Esophagus squamous epithelium (tissue), 5 donors: ENCODE results near the gene PPP1R14B. TPM values are rescaled to one million over a fixed set of nuclear protein-coding genes. Genes with fewer than 3 reads are reported as not detected.

Experiments
- DNase-seq: peaks from one replicate; lab custom pipeline; 2025; lab: John Stamatoyannopoulos, UW
- H3K27ac ChIP-seq, 4 donors: fragments of 200-600 bp; sonication (generic); one replicate each; pipeline ENCODE4 v1.5.1; 2016 to 2019; ENCODE audit warnings: mild to moderate bottlenecking in 1 of 4
- H3K27me3 ChIP-seq, 4 donors: fragments of 200-600 bp; sonication (generic); 1 replicate in 3 of 4; 2 replicates in 1 of 4; pipeline versions ENCODE4 v1.5.1 to v1.6.0; 2017 to 2021; ENCODE audit warnings: antibody characterized with exemption in 1 of 4
- H3K36me3 ChIP-seq, 3 donors: fragments of 200-600 bp; sonication (generic); one replicate each; pipeline ENCODE4 v1.5.1; 2016 to 2019
- H3K4me1 ChIP-seq, 3 donors: fragments of 200-600 bp; sonication (generic); one replicate each; pipeline ENCODE4 v1.5.1; 2017 to 2019
- H3K4me3 ChIP-seq, 4 donors: fragments of 200-600 bp; sonication (generic); 1 replicate in 3 of 4; 2 replicates in 1 of 4; pipeline ENCODE4 v1.5.1; 2016 to 2019; ENCODE audit warnings: mild to moderate bottlenecking in 2 of 4, moderate library complexity in 1 of 4
- H3K9me3 ChIP-seq, 3 donors: fragments of 200-600 bp; sonication (generic); one replicate each; pipeline ENCODE4 v1.5.1; 2016 to 2019
- POLR2A ChIP-seq, 4 donors: fragments of 450-650 bp; IDR thresholded peaks; one replicate each; pipeline ENCODE4 v1.6.1; 2017; ENCODE audit warnings: antibody characterized with exemption in 4 of 4, mild to moderate bottlenecking in 4 of 4, moderate library complexity in 3 of 4
- WGBS, 2 donors: methylation state at CpG; one replicate each; pipeline ENCODE4 v1.1.5; 2018; 5-methylcytosine and 5-hydroxymethylcytosine counted together
- intact Hi-C: fragments of 100-400 bp; cut with DNase I; formaldehyde crosslinking; loops from one replicate; pipeline ENCODE4 v1.15.0; 2022
- total RNA-seq, 4 donors: library from RNA; depleted of rRNA; stranded (reverse); fragments of >200 nt; gene quantifications; one replicate each; pipeline ENCODE4 v1.1.0, GENCODE V29; 2016
- TF ChIP-seq, protein P1 (sequence below), 6 experiments: fragments of 450-650 bp in 4 of 6; fragments of 200-600 bp in 2 of 6; sonication (generic) in 2 of 6; IDR thresholded peaks; one replicate each; pipeline ENCODE4 v1.5.1; 2016 to 2019; ENCODE audit warnings: antibody characterized with exemption in 6 of 6, mild to moderate bottlenecking in 4 of 6, moderate library complexity in 4 of 6
- donor health status: DM: yes; HTN: yes; CAD: no.

Gene PPP1R14B
- total RNA-seq, 4 donors from 2014 or later, result 137 to 279 (median 203) TPM

DNA sequence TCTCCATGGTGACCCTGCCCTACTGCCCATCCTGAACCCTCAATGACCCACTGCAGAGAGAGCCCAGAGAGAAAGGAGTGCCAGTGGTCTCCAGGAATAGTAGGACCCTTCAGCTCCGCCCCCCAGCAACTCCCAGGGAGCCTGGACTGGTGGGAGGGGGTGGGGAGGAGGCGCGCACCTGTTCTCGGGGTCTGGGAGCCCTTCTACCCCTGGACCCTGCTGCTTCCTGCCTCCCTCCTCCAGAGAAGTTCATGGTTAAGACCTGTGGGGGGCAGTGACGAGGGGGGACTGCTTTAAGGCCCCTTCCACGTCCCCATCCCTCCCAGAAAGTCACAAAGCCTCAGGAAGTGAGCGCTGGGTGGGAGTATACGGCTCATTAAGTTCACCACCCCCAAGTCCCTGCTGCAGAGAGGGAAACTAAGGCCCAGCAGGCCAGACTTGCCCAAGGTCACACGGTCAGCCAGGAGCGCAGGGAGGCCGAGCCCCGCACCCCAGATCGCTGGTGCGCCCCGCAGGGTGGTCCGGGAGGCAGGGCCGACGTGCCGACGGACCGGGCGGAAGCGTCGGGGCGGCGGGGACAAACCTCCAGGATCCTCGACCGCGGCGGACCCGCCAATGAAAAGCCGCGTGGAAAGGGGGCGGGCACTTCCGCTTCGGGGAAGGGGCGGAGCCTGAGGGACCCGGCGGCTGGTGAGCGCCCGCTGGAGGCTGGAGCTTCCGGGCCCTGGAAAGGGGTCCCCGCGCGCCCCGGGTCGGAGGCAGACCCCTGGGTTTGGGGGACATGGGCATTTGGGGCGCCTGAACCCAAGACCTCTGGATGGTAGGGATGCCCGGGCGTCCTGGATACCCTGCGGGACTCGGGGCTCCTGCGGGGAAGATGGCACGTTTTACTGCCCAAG, 20.9 kb downstream of the PPP1R14B start, which contains the start of the genes NUDT22 and TRPT1:
Gene NUDT22 (plus strand): TSS at position 667 of the 899 bp plus-strand sequence. CDS start 379 bp downstream, outside the sequence.
Gene TRPT1 (minus strand): TSS at position 579 of the 899 bp plus-strand sequence. CDS start 326 bp downstream, at position 253.
- intact Hi-C loops, result no loop called here
- peaks cover 0 to 19% (median 0%) of the 10 kb centered on the region in 3 donors for H3K36me3 ChIP-seq
- H3K4me1 ChIP-seq, result peaks cover 26 to 81% (median 31%) of the 10 kb centered on the region in 3 donors
- TF ChIP-seq POLR2A (IDR thresholded peaks at IDR 0.05), result peak in 2 of 4 donors; percentile 86 to 93
- TF ChIP-seq, protein P1, sequence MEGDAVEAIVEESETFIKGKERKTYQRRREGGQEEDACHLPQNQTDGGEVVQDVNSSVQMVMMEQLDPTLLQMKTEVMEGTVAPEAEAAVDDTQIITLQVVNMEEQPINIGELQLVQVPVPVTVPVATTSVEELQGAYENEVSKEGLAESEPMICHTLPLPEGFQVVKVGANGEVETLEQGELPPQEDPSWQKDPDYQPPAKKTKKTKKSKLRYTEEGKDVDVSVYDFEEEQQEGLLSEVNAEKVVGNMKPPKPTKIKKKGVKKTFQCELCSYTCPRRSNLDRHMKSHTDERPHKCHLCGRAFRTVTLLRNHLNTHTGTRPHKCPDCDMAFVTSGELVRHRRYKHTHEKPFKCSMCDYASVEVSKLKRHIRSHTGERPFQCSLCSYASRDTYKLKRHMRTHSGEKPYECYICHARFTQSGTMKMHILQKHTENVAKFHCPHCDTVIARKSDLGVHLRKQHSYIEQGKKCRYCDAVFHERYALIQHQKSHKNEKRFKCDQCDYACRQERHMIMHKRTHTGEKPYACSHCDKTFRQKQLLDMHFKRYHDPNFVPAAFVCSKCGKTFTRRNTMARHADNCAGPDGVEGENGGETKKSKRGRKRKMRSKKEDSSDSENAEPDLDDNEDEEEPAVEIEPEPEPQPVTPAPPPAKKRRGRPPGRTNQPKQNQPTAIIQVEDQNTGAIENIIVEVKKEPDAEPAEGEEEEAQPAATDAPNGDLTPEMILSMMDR (IDR thresholded peaks at IDR 0.05), result peak in 3 of 6 experiments; percentile 18 to 37 (median 32)
- no peaks in the 10 kb centered on the region for H3K27me3 ChIP-seq
- H3K9me3 ChIP-seq, result no peaks in the 10 kb centered on the region
- no peak for DNase-seq
- H3K27ac ChIP-seq, result peak within 1 kb of the TSS; percentile 90 to 97 (median 93)
- H3K4me3 ChIP-seq, result peak within 1 kb of the TSS; percentile 60 to 91 (median 84)
- WGBS, 2 donors, result 2% methylated on average over 13 of the region's 54 CpGs; no CpG with 5 or more reads in 1 of the 2 donors

DNA sequence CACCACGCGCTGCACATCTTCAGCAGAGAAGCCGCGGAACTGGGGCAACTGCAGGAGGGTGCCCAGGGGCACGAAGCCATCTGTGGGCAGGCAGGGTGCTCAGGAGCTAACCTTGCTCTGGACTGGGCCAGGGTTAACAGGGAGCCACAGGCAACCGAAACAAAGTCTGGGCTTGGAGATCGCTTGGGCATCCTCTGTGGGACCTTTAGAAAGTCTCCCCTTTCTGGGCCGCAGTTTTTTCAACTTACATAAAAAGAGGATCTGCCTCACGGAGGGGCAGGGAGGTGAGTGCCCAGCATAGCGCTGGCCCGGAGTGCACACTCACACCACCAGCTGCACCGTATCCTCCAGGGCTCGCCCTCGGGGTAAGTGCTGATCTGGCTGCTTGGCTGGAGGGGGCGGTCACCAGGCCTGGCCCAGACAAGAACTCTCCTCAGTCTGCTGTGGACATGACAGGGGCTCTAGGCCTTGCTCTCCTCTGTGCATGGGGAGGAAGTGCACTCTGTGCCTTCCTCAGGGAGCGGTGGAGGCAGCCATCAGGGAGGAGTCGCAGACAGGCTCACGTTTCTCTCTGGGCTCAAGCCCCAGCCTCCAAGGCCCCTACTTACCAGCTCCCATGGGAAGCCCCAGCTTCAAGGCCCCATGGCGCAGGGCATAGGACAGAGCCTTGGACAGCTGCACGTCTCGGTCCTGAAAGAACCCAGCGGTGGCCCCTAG, 21.7 kb downstream of the PPP1R14B start:
- no peak for DNase-seq
- H3K27ac ChIP-seq, result peak overlapping the region; percentile 90 to 97 (median 93)
- peaks cover 26 to 76% (median 31%) of the 10 kb centered on the region in 3 donors for H3K4me1 ChIP-seq
- 56 to 85% methylated on average over 6 to 8 of the region's 22 CpGs for WGBS, 2 donors
- H3K27me3 ChIP-seq, result no peaks in the 10 kb centered on the region
- TF ChIP-seq POLR2A (IDR thresholded peaks at IDR 0.05), result no peak
- TF ChIP-seq, protein P1 (IDR thresholded peaks at IDR 0.05), result no peak
- H3K4me3 ChIP-seq, result peak overlapping the region; percentile 60 to 91 (median 84)
- H3K9me3 ChIP-seq, result no peaks in the 10 kb centered on the region
- H3K36me3 ChIP-seq, result peaks cover 0 to 27% (median 6%) of the 10 kb centered on the region in 3 donors
- intact Hi-C loops, result no loop called here

DNA sequence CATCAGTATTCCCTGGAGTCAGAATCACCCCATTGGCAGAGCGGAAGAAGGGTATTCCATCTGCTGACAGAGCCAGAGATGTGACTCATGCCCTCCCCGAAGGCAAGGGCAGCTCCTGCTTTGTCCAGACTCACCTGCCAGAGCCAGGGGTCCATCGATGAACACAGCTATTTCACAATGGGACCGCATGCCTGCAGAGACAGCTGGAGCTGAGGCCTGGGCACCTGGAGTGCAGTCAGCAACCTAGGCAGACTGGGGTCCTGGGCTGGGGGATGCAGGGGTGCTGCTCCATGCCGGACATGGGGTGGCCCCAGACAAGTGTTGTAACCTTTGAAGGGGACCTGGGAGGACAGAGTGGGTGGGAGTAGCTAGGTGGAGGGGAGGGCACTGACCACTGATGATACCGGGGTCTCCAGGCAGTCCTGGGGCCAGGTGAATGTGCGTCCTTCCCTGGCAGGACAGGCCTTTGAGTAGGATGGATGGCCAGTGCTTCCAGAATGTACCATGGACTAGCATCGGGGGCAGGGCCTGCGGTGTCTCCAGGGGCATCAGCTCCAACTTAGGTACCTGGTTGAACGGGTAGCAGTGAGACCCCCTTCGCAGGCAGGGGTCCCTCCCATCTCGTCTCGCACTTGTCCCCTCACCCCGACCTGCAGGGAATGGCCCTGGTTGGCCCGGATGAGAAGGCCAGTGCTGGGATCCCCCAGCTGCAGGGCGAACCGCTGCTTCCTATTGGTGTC, 22.4 kb downstream of the PPP1R14B start:
- no peaks in the 10 kb centered on the region for H3K9me3 ChIP-seq
- H3K36me3 ChIP-seq, result peaks cover 0 to 34% (median 6%) of the 10 kb centered on the region in 3 donors
- TF ChIP-seq, protein P1 (IDR thresholded peaks at IDR 0.05), result no peak
- TF ChIP-seq POLR2A (IDR thresholded peaks at IDR 0.05), result no peak
- peak overlapping the region in 2 of 4 donors; percentile 2 to 4 for H3K27ac ChIP-seq
- DNase-seq, result no peak
- H3K27me3 ChIP-seq, result no peaks in the 10 kb centered on the region
- 76 to 85% methylated on average over 3 of the region's 17 CpGs for WGBS, 2 donors
- intact Hi-C loops, result no loop called here
- peaks cover 24 to 68% (median 26%) of the 10 kb centered on the region in 3 donors for H3K4me1 ChIP-seq
- H3K4me3 ChIP-seq, result no peak overlapping the region

DNA sequence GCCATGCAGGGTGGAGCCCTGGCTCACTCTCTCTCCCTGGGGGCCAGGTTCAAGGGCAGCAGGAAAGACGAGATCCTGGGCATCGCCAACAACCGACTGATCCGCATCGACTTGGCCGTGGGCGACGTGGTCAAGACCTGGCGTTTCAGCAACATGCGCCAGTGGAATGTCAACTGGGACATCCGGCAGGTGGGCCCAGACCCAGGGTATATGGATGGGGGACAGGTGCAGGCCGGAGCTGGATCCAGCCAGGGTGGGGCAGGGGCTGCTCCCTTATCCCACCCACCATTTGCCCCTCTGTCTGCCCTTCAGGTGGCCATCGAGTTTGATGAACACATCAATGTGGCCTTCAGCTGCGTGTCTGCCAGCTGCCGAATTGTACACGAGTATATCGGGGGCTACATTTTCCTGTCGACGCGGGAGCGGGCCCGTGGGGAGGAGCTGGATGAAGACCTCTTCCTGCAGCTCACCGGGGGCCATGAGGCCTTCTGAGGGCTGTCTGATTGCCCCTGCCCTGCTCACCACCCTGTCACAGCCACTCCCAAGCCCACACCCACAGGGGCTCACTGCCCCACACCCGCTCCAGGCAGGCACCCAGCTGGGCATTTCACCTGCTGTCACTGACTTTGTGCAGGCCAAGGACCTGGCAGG, 23.6 kb downstream of the PPP1R14B start:
- TF ChIP-seq POLR2A (IDR thresholded peaks at IDR 0.05), result no peak
- no peaks in the 10 kb centered on the region for H3K9me3 ChIP-seq
- peak overlapping the region in 1 of 4 donors; percentile 4 for H3K27ac ChIP-seq
- H3K4me3 ChIP-seq, result no peak overlapping the region
- WGBS, 2 donors, result 81% methylated on average over 10 to 12 of the region's 24 CpGs
- DNase-seq, result no peak
- intact Hi-C loops, result no loop called here
- peaks cover 22 to 56% (median 25%) of the 10 kb centered on the region in 3 donors for H3K4me1 ChIP-seq
- H3K27me3 ChIP-seq, result no peaks in the 10 kb centered on the region
- H3K36me3 ChIP-seq, result peaks cover 0 to 39% (median 6%) of the 10 kb centered on the region in 3 donors
